Astrocyte (in vitro differentiated cells and primary cell): ENCODE measurements around the gene WDR81.

Source experiments
- CTCF ChIP-seq: IDR thresholded peaks from 2 replicates; pipeline ENCODE4 v1.5.1; 2011; ENCODE audit warnings: low read depth, mild to moderate bottlenecking, inconsistent platforms, low read length, moderate library complexity; ENCODE audit not compliant: insufficient read depth
- EZH2 ChIP-seq: IDR thresholded peaks from 2 replicates; pipeline ENCODE4 v1.6.1; 2012; ENCODE audit warnings: mild to moderate bottlenecking, low read length, inconsistent platforms; ENCODE audit not compliant: insufficient read depth

- TF ChIP-seq CTCF (no peak), EZH2 (no peak)
These were observed 29.1 kb upstream of the WDR81 start for GRCh38 chr17:1695365-1695764.
